ENCODE data around the gene MYO3B. TPM values are rescaled to one million over a fixed set of nuclear protein-coding genes. Genes with fewer than 3 reads are reported as not detected.

Gene MYO3B
- total RNA-seq, 1 experiment from 2014 or later = 0.63 TPM

DNA sequence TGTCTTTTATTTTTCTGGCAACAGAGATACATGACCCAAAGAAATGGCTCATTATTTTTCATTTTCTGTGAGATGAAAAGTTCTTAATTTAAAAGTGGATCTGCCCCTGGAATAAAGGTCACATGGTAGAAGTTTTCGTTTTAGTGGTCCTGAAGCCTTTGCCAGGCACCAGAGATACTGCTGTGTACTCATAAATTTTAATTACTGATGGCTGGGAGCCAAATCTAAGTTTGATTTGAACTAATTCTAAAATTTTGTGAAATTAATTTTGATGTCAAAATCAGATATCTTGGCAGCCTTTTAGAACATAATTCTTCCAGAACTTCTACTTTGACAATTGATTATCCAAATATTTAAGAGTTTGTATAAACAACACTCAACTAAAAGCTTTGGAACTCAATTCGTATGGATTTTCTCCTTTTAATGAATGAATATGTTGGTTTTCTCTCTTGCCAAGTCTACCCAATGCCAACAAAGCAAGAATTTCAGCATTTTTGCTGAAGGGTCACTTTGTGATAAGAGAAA lies 408.7 kb downstream of the MYO3B start:
- Histone ChIP-seq H3K23ac (ENCODE audit: insufficient read length, low read depth, low read length) (no peak overlapping the region), H3K27me3 (ENCODE audit: insufficient read depth, low read length) (no peaks in the 10 kb centered on the region), H3K4ac (ENCODE audit: low read depth, low read length) (no peak overlapping the region), H3K79me2 (ENCODE audit: insufficient read depth, low read length) (no peaks in the 10 kb centered on the region), H3K18ac (ENCODE audit: insufficient read length, low read depth, low read length) (no peak overlapping the region), H2AK5ac (ENCODE audit: insufficient read length, low read length) (no peak overlapping the region), H3K27ac (ENCODE audit: insufficient read length, low read depth, low read length) (no peak overlapping the region), H3K4me2 (ENCODE audit: insufficient read depth, insufficient read length, low read length) (no peak overlapping the region), H3K56ac (ENCODE audit: insufficient read length, low read depth, low read length) (no peak overlapping the region), H3T11ph (ENCODE audit: low read length) (no peak overlapping the region), H2BK5ac (ENCODE audit: insufficient read length, low read length) (no peak overlapping the region), H3K79me1 (ENCODE audit: insufficient read depth, low read depth, low read length, poor library complexity, severe bottlenecking) (no peaks in the 10 kb centered on the region), H2BK120ac (ENCODE audit: low read depth, low read length, poor library complexity, severe bottlenecking) (no peak overlapping the region), H2AFZ (ENCODE audit: low read length) (no peak overlapping the region), H4K20me1 (ENCODE audit: control insufficient read depth, insufficient read depth, insufficient read length) (no peaks in the 10 kb centered on the region), H3K9me3 (ENCODE audit: control insufficient read depth, low read depth, low read length) (no peaks in the 10 kb centered on the region), H4K8ac (replicated peaks; ENCODE audit: insufficient read length, low read depth, low read length) (no peak overlapping the region), H4K5ac (ENCODE audit: insufficient read length, low read depth, low read length) (no peak overlapping the region), H3K4me1 (ENCODE audit: insufficient read depth, low read length) (no peaks in the 10 kb centered on the region; the same call in 1 of the 2 replicates), H4K91ac (ENCODE audit: insufficient read length, low read depth, low read length) (no peak overlapping the region), H3K14ac (ENCODE audit: insufficient read depth, low read length) (no peak overlapping the region), H3K23me2 (ENCODE audit: insufficient read length, low read depth, low read length, poor library complexity, severe bottlenecking) (no peaks in the 10 kb centered on the region), H2BK15ac (ENCODE audit: low read depth, low read length) (no peak overlapping the region), H2BK12ac (ENCODE audit: insufficient read length, low read depth, low read length) (no peak overlapping the region), H2BK20ac (ENCODE audit: low read depth, low read length, poor library complexity, severe bottlenecking) (no peak overlapping the region), H3K9ac (ENCODE audit: extremely low read depth, insufficient read length, low read length) (no peak overlapping the region)
- DNase-seq = no peak
- Mint-ChIP-seq H3K9me3 (no peaks in the 10 kb centered on the region), H3K4me3 (no peak overlapping the region), H3K4me1 (peaks cover 18 to 23% of the 10 kb centered on the region in 2 experiments), H3K27me3 (ENCODE audit: low read depth) (no peaks in the 10 kb centered on the region; the same call in 1 of the 2 replicates), H3K36me3 (ENCODE audit: insufficient read depth in 1 of 3, low read depth in 3 of 3) (no peaks in the 10 kb centered on the region), H3K27ac (no peak overlapping the region)
- TF ChIP-seq, protein P1, sequence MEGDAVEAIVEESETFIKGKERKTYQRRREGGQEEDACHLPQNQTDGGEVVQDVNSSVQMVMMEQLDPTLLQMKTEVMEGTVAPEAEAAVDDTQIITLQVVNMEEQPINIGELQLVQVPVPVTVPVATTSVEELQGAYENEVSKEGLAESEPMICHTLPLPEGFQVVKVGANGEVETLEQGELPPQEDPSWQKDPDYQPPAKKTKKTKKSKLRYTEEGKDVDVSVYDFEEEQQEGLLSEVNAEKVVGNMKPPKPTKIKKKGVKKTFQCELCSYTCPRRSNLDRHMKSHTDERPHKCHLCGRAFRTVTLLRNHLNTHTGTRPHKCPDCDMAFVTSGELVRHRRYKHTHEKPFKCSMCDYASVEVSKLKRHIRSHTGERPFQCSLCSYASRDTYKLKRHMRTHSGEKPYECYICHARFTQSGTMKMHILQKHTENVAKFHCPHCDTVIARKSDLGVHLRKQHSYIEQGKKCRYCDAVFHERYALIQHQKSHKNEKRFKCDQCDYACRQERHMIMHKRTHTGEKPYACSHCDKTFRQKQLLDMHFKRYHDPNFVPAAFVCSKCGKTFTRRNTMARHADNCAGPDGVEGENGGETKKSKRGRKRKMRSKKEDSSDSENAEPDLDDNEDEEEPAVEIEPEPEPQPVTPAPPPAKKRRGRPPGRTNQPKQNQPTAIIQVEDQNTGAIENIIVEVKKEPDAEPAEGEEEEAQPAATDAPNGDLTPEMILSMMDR (conservative IDR thresholded peaks at IDR 0.05) = no peak
- no CpG with 5 or more reads among the region's 2 CpGs for WGBS (ENCODE audit: extremely low coverage, insufficient read length, low lambda C conversion rate)

Measured in H9 (cell line).